ENCODE measurements around the gene SSH3.

The SSH3 gene

DNA sequence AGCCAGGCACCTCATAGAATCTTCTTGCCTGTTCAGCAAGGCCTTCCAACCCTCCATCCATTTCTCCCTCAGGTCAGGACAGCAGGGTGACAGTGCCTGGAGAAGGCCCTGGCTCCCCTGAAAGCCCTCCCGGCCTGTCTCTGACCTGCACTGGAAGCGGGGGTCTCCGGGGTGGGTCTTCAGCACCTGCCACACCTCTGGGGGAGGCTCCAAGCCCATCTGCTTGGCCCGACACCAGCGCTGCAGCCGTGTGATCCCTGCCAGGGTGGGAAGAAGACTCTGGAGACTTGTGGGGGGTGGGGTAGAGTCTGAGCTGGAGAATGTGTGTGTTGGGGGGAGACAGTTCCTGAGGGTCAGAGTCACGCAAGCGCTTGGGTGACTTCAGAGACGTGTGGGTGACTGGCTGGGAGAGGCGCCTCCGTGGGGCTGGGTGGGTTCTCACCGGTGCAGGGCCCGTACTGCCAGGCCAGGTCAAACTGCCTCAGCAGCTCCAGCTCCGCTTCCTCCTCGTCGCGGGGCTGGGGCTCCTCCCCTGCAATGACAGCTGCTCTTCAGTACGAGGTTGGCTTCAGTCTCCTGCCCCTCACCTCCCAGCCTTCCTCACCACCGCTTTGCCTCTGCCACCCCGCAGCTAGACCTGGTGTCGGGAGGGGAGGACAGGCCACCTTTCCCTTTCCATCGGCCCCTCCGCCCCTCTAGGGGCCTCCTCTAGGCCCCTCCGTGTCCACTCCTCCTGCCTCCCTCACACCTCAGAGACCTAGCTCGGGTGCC, 49.4 kb downstream of the SSH3 start:
- in situ Hi-C loops (cut with HindIII; ENCODE audit: low pct_ligation_motif_present, low pct_unique_long_range_greater_than_20kb, low sequenced_read_pairs) = no loop called here
- no peak for DNase-seq

GRCh38 chr11:67353317-67354074, 50.2 kb downstream of the SSH3 start, which contains the start of gene POLD4:
TSS of gene POLD4 (minus strand) at chr11:67353546. CDS start at chr11:67353399, 147 bp downstream.
- peak; percentile 93 for DNase-seq
- in situ Hi-C loops (cut with HindIII; ENCODE audit: low pct_ligation_motif_present, low pct_unique_long_range_greater_than_20kb, low sequenced_read_pairs) = no loop called here

GRCh38 chr11:67354075-67355022, 51.0 kb downstream of the SSH3 start:
- DNase-seq = peak; percentile 90
- in situ Hi-C loops (cut with HindIII; ENCODE audit: low pct_ligation_motif_present, low pct_unique_long_range_greater_than_20kb, low sequenced_read_pairs) = no loop called here

GRCh38 chr11:67355023-67355793, 51.9 kb downstream of the SSH3 start:
- in situ Hi-C loops (cut with HindIII; ENCODE audit: low pct_ligation_motif_present, low pct_unique_long_range_greater_than_20kb, low sequenced_read_pairs) = no loop called here
- no peak for DNase-seq

DNA sequence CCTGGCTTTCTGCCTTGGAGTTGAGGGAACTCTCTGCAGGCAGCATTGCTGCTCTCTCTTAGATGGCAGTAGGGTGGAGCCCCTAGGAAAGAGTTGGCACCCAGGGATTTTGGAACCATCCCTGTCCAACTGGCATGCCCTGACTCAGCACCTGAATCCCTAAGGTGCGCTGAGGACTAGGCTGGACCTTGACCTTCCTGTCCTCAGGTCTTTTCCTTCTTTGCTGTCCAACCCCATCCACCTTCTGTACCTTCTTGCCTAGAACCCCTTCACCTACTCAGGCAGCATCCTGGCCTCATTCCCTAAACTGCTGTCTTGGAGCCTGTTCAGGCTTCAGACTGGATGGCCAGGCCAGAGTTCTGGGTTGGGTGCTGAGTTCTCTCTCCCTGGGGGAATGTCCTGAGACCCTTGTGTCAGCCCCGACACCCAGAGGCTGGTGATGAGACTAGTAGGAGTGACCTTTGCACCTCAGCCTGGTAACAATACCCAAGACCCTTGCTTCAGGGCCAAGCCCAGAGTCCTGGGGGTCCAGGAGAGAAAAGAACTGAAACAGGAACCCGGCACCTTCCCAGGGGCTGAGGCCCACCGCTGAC, 52.6 kb downstream of the SSH3 start:
- DNase-seq = no peak
- in situ Hi-C loops (cut with HindIII; ENCODE audit: low pct_ligation_motif_present, low pct_unique_long_range_greater_than_20kb, low sequenced_read_pairs) = no loop called here

DNA sequence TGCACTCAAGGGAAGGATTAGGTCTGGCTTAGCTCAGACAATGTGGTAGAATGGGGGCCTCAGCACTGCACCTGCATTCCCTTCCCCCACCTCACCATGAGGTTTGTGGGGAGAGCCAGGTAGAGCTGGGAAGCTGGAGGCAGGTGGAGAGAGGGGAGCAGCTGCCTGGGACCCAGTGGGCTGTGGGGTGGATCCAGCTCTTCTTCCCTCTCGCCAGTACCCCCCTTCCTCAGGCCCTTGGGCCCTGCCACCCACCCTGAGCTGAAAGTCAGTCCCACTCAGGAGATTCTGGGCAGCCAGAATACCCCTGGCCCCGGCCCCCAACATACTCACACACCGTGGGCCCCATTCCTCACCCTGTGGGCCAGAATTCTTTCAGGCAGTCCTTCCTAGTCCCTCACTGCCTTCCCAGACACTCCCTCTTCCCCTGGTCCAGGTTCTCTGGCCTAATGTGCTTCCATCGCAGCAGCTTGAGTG, 53.1 kb downstream of the SSH3 start:
- DNase-seq = no peak
- in situ Hi-C loops (cut with HindIII; ENCODE audit: low pct_ligation_motif_present, low pct_unique_long_range_greater_than_20kb, low sequenced_read_pairs) = no loop called here

- DNase-seq = peak; percentile 83
- in situ Hi-C loops (cut with HindIII; ENCODE audit: low pct_ligation_motif_present, low pct_unique_long_range_greater_than_20kb, low sequenced_read_pairs) = no loop called here
Observed at GRCh38 chr11:67356864-67357561, 53.7 kb downstream of the SSH3 start.

DNA sequence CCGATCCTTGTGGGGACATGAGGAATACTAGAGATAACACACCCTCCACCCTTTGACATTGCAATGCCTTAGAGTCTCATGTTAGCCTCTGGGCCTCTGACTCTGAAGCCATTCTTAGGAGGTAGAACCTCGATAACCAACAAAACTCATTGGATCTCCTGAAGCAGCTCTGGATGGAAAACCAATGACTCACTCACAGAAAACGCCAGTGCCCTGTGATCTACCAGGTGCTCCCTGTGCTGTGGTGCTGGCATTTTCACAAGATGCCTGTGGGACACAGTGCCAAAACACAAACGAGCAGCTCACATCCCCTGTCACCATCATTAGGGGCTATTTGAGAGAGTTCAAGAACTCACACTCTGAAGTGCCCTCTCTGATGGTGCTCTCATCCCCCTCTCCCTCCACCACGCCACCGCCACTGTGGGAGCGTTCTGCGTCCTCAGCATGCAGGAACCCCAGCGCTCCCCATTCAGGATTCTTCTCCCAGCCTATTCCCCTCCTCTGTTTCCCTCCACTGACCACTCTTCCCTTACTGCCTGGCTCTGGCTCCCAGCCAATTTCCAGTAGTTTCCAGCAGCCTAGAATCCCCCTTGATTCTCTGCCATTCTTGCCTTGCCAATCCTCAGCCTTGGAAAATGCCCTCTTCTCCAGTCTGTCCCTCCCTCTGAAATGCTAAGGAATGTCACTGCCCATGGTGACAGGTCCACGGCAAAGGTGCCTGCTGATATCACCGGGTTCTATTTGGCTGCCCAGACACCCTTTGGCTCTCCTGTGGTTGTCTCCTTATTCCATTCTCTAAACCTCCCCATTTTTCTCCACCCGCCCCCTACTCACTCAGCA, 54.7 kb downstream of the SSH3 start:
- in situ Hi-C loops (cut with HindIII; ENCODE audit: low pct_ligation_motif_present, low pct_unique_long_range_greater_than_20kb, low sequenced_read_pairs) = no loop called here
- peak; percentile 77 for DNase-seq
